MM.1S (cell line): Measurements from ENCODE around the gene CEP83.

Source experiments
- DNase-seq: peaks from one replicate; pipeline ENCODE4 v3.0.0-alpha.2; 2015
- H2AFZ ChIP-seq: fragments of 300-600 bp; sonication (generic); 2 replicates; pipeline ENCODE4 v1.6.0; 2016; ENCODE audit warnings: antibody characterized with exemption, low read length
- H3F3A ChIP-seq: fragments of 300-600 bp; sonication (generic); 2 replicates; pipeline ENCODE4 v1.6.1; 2016; ENCODE audit warnings: mild to moderate bottlenecking, antibody characterized with exemption, low read length, moderate library complexity, mixed read lengths; ENCODE audit not compliant: insufficient read depth
- H3K27ac ChIP-seq: fragments of 300-600 bp; sonication (generic); 2 replicates; pipeline ENCODE4 v1.5.1; 2016; ENCODE audit warnings: mild to moderate bottlenecking, low read length
- H3K27me3 ChIP-seq: fragments of 300-600 bp; sonication (generic); replicated peaks from 2 replicates; pipeline ENCODE4 v1.6.0; 2016; ENCODE audit warnings: low read length; ENCODE audit not compliant: insufficient read depth
- H3K36me3 ChIP-seq: fragments of 300-600 bp; sonication (generic); replicated peaks from 2 replicates; pipeline ENCODE4 v1.6.1; 2016; ENCODE audit warnings: mild to moderate bottlenecking, low read length, mixed read lengths; ENCODE audit not compliant: insufficient read depth
- H3K4me1 ChIP-seq: fragments of 300-600 bp; sonication (generic); 2 replicates; pipeline ENCODE4 v1.6.1; 2016; ENCODE audit warnings: low read length, mixed read lengths
- H3K4me2 ChIP-seq: fragments of 300-600 bp; sonication (generic); 2 replicates; pipeline ENCODE4 v1.6.0; 2016; ENCODE audit warnings: low read depth, low read length
- H3K4me3 ChIP-seq: fragments of 300-600 bp; sonication (generic); 2 replicates; pipeline ENCODE4 v1.5.1; 2016; ENCODE audit warnings: low read length, mixed read lengths
- H3K79me2 ChIP-seq: fragments of 300-600 bp; sonication (generic); 2 replicates; pipeline ENCODE4 v1.6.1; 2016; ENCODE audit warnings: mixed run types, low read length, mixed read lengths
- H3K9ac ChIP-seq: fragments of 300-600 bp; sonication (generic); 2 replicates; pipeline ENCODE4 v1.6.1; 2016; ENCODE audit warnings: low read length, mixed read lengths
- H3K9me2 ChIP-seq: fragments of 300-600 bp; sonication (generic); replicated peaks from 2 replicates; pipeline ENCODE4 v1.6.1; 2016; ENCODE audit warnings: mild to moderate bottlenecking, low read length, mixed read lengths; ENCODE audit not compliant: insufficient read depth
- H3K9me3 ChIP-seq: fragments of 300-600 bp; sonication (generic); replicated peaks from 2 replicates; pipeline ENCODE4 v1.6.1; 2016; ENCODE audit warnings: mild to moderate bottlenecking, low read length, mixed read lengths; ENCODE audit not compliant: insufficient read depth
- H4K20me1 ChIP-seq: fragments of 300-600 bp; sonication (generic); 2 replicates; pipeline ENCODE4 v1.6.1; 2016; ENCODE audit warnings: mild to moderate bottlenecking, low read length, moderate library complexity, mixed read lengths; ENCODE audit not compliant: insufficient read depth
- EZH2 ChIP-seq: fragments of 300-600 bp; sonication (generic); optimal IDR thresholded peaks from 2 replicates; pipeline ENCODE3; 2017; ENCODE audit warnings: low read depth, mild to moderate bottlenecking, antibody characterized with exemption, low read length, mixed read lengths
- EZH2phosphoT487 ChIP-seq: fragments of 300-600 bp; sonication (generic); IDR thresholded peaks from 2 replicates; pipeline ENCODE4 v1.6.1; 2018; ENCODE audit warnings: antibody characterized with exemption, low read length
- TF ChIP-seq, protein P1 (sequence below): fragments of 300-600 bp; sonication (generic); IDR thresholded peaks from 2 replicates; pipeline ENCODE4 v1.5.1; 2016; ENCODE audit warnings: antibody characterized with exemption, low read length, mixed read lengths

CEP83 gene

DNA sequence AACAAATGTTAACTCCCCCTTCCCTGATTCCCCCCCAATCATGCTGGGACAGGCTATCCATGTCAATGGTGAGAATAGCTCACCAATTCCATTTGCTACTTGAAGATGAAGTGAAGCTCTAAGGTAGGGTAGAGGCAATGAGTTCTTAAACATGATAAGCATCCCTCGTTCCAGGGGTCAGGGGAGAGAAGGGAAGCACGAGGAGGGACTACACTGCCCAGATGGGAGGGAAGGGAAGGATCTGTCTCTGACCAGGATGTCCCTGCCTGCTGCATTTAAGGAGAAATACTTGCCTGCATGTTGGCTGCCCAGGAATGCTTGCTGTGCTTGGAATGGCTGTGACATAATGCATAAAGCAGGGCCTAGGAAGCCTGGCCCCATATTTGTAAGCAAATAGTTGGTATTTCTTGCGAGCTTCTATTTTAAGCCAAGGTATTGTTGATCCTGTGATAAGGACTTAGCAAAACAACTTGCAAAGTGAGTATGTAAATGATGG lies 155.1 kb downstream of the CEP83 start:
- TF ChIP-seq, protein P1, sequence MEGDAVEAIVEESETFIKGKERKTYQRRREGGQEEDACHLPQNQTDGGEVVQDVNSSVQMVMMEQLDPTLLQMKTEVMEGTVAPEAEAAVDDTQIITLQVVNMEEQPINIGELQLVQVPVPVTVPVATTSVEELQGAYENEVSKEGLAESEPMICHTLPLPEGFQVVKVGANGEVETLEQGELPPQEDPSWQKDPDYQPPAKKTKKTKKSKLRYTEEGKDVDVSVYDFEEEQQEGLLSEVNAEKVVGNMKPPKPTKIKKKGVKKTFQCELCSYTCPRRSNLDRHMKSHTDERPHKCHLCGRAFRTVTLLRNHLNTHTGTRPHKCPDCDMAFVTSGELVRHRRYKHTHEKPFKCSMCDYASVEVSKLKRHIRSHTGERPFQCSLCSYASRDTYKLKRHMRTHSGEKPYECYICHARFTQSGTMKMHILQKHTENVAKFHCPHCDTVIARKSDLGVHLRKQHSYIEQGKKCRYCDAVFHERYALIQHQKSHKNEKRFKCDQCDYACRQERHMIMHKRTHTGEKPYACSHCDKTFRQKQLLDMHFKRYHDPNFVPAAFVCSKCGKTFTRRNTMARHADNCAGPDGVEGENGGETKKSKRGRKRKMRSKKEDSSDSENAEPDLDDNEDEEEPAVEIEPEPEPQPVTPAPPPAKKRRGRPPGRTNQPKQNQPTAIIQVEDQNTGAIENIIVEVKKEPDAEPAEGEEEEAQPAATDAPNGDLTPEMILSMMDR: no peak
- TF ChIP-seq EZH2phosphoT487 (no peak), EZH2 (no peak)
- no peak overlapping the region for H3K27ac ChIP-seq

DNA sequence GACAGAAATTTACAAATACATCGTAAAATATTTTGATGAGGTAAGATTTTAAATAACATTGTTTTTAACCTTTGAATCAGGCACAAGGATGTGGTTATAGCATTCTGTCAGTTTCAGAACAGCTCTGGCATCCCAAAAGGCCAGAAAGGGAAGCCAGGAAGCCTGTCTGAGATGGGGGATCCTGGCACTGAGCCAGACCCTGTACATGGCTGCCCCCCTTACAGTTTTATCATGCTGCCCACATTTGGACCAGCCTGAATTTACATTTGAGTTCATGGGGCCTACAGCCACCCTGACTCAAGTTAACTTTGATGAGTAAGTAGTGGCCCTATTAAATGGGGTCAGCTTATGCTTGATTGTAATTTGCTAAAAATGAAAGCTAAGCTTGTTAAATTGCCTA lies 155.7 kb downstream of the CEP83 start:
- H3K9me3 ChIP-seq: no peaks in the 10 kb centered on the region
- peaks cover 46% of the 10 kb centered on the region for H3K36me3 ChIP-seq
- H4K20me1 ChIP-seq: no peaks in the 10 kb centered on the region
- no peaks in the 10 kb centered on the region for H3K9me2 ChIP-seq
- no peak overlapping the region for H2AFZ ChIP-seq
- peaks cover 19% of the 10 kb centered on the region for H3K79me2 ChIP-seq
- TF ChIP-seq EZH2: no peak
- TF ChIP-seq, protein P1: no peak
- no peak for TF ChIP-seq EZH2phosphoT487
- no peaks in the 10 kb centered on the region for H3K27me3 ChIP-seq
- H3K4me1 ChIP-seq: peaks cover 35% of the 10 kb centered on the region
- no peak for DNase-seq
- no peak overlapping the region for H3K4me3 ChIP-seq
- H3K27ac ChIP-seq: no peak overlapping the region
- H3K4me2 ChIP-seq: no peak overlapping the region
- H3F3A ChIP-seq: peaks cover 27% of the 10 kb centered on the region
- no peak overlapping the region for H3K9ac ChIP-seq

More for the DNA sequence above, 155.1 kb downstream of the CEP83 start:
- no peak for DNase-seq
- peaks cover 32% of the 10 kb centered on the region for H3F3A ChIP-seq
- no peak overlapping the region for H3K4me3 ChIP-seq
- H3K4me2 ChIP-seq: no peak overlapping the region
- H3K4me1 ChIP-seq: peaks cover 41% of the 10 kb centered on the region
- H3K9me2 ChIP-seq: no peaks in the 10 kb centered on the region
- H3K79me2 ChIP-seq: peaks cover 18% of the 10 kb centered on the region
- H3K9ac ChIP-seq: no peak overlapping the region
- H3K9me3 ChIP-seq: no peaks in the 10 kb centered on the region
- H3K27me3 ChIP-seq: no peaks in the 10 kb centered on the region
- H2AFZ ChIP-seq: no peak overlapping the region
- no peaks in the 10 kb centered on the region for H4K20me1 ChIP-seq
- H3K36me3 ChIP-seq: peaks cover 46% of the 10 kb centered on the region

DNA sequence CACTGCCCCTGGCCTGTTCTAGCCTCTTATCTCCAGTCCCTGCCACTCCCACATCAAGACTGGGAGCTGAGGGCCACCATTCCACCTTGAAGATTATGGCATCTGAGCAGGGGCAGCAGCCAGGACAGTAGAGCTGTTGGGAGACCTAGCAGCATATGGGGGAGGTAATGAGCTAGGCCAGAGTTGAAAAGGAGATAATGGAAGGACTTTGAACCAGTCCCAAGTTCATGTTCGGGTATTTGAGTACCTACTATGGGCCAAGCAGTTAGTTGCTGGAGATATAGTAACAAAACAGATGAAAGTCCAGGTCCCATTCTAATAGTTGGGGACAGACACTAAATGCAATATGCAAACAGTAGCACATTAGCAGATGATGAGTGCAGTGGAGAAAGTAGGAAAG lies 159.8 kb downstream of the CEP83 start:
- Histone ChIP-seq H3K27ac (no peak overlapping the region), H3K4me3 (no peak overlapping the region), H4K20me1 (no peaks in the 10 kb centered on the region), H2AFZ (no peak overlapping the region), H3K36me3 (peaks cover 39% of the 10 kb centered on the region), H3K9ac (no peak overlapping the region), H3K9me3 (no peaks in the 10 kb centered on the region), H3F3A (peaks cover 6% of the 10 kb centered on the region; the same call in 1 of the 2 replicates), H3K4me1 (no peaks in the 10 kb centered on the region), H3K79me2 (peaks cover 16% of the 10 kb centered on the region; the same call in 1 of the 2 replicates), H3K27me3 (no peaks in the 10 kb centered on the region), H3K4me2 (no peak overlapping the region), H3K9me2 (no peaks in the 10 kb centered on the region)
- DNase-seq: no peak
- TF ChIP-seq, protein P1: no peak
- TF ChIP-seq EZH2phosphoT487 (no peak), EZH2 (no peak)
